ENCODE measurements around the gene CPT1C. TPM values are rescaled to one million over a fixed set of nuclear protein-coding genes. Genes with fewer than 3 reads are reported as not detected.
A peak's percentile ranks its signal among the peaks of the same experiment; 100 is the strongest.

Gene CPT1C
- total RNA-seq, 2 experiments from 2014 or later, result 0.86 to 0.95 TPM

DNA sequence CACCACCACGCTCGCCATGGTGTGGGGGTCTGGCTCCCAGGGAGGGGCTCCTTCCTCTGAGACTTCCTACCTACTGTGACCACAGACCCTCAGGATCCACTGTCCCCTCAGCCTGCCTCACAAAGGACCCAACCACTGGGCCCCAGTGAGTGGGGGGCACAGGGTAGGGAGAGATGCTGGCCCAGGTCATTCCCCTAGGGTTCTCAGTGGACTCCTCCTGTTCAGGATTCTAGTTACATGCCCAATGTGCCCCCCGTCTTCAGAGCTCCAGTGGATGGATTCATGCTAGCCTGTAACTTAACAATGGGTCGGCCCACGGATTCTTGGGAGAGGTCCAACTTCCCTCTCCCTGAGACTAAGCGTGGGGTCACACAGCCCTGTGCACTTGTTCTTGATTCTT is 72.3 kb downstream of the CPT1C start, which contains the start of gene TSKS:
TSKS (minus strand) TSS at position 77 of the 400 bp plus-strand sequence; CDS start at position 18, 59 bp downstream.
- CTCF ChIA-PET (ENCODE audit: unreplicated experiment), result no interaction called here
- Histone ChIP-seq H3K4me3 (ENCODE audit: low read depth, low read length, poor library complexity, severe bottlenecking) (no peak within 1 kb of the TSS), H3K4me2 (ENCODE audit: low read length) (no peak within 1 kb of the TSS), H2AFZ (ENCODE audit: low read length) (0 out of 2 replicates have a peak within 1 kb of the TSS, but pooled peaks have one; percentile 39), H3K9me2 (ENCODE audit: insufficient read depth, low read length) (no peaks in the 10 kb centered on the region), H3K4me1 (ENCODE audit: insufficient read depth, low read length, poor library complexity, severe bottlenecking) (peaks cover 15% of the 10 kb centered on the region), H4K20me1 (ENCODE audit: insufficient read depth, low read length) (0 out of 2 replicates have a peak, but pooled peaks cover 3% of the 10 kb centered on the region), H3K27ac (ENCODE audit: low read depth, low read length, poor library complexity, severe bottlenecking) (no peak within 1 kb of the TSS), H3K79me2 (ENCODE audit: insufficient read depth, low read depth, low read length) (peaks cover 11% of the 10 kb centered on the region; the same call in 1 of the 2 replicates), H3K9me3 (ENCODE audit: low read length) (no peaks in the 10 kb centered on the region), H3K36me3 (ENCODE audit: insufficient read depth, low read length) (no peaks in the 10 kb centered on the region)
- no TSS peak for BruUV-seq (replicated peaks)
- POLR2A ChIA-PET, result interaction anchor here (0.5 kb wide), 1 partner anchor 56 kb away, joined by 6 read pairs; no protein-coding TSS in a partner anchor
- TF ChIP-seq CTCF (conservative IDR thresholded peaks at IDR 0.05; ENCODE audit: low read length) (no peak), EZH2phosphoT487 (IDR thresholded peaks at IDR 0.05; ENCODE audit: borderline replicate concordance, low read depth, low read length) (no peak)
- no peak for DNase-seq (ENCODE audit: low spot score)
- intact Hi-C loops (cut with micrococcal nuclease; ENCODE audit: unreplicated experiment), result loop anchor here (10.0 kb wide), 1 partner anchor 268 kb away; the partner anchor contains the start of gene RPS11

Small RNA genes lying within 50 kb of the gene (microRNA-seq; reads per million reads assigned to microRNA genes)
- gene MIR5088 (ENCODE audit: borderline replicate concordance), result not detected

Small RNA genes lying within 50 kb of the gene (small RNA-seq; reads per million reads assigned to genes)
- 0.42 reads per million for gene MIR5088

Other genes starting within 250 kb of the CPT1C start
- gene SLC17A7, start 249.6 kb upstream of the CPT1C start, total RNA-seq (2014; rRNA removed; shearing (Covaris generic)), result 0.13 and 1.3 TPM in 2 replicates
- gene SLC17A7, start 249.6 kb upstream of the CPT1C start, total RNA-seq (2022), result 1.3 and 1.5 TPM in 2 replicates
- 114 and 117 TPM in 2 replicates for gene PIH1D1, start 239.3 kb upstream of the CPT1C start, total RNA-seq (2014; rRNA removed; shearing (Covaris generic))
- gene PIH1D1, start 239.3 kb upstream of the CPT1C start, total RNA-seq (2022), result 93.2 and 95.5 TPM in 2 replicates
- gene ALDH16A1, start 237.9 kb upstream of the CPT1C start, total RNA-seq (2014; rRNA removed; shearing (Covaris generic)), result 39.5 and 55.4 TPM in 2 replicates
- 26.0 and 30.6 TPM in 2 replicates for gene ALDH16A1, start 237.9 kb upstream of the CPT1C start, total RNA-seq (2022)
- gene FLT3LG, start 216.9 kb upstream of the CPT1C start, total RNA-seq (2014; rRNA removed; shearing (Covaris generic)), result 8.2 and 10.1 TPM in 2 replicates
- 8.4 and 11.7 TPM in 2 replicates for gene FLT3LG, start 216.9 kb upstream of the CPT1C start, total RNA-seq (2022)
- 6,720 and 8,461 TPM in 2 replicates for gene RPL13A, start 203.5 kb upstream of the CPT1C start, total RNA-seq (2014; rRNA removed; shearing (Covaris generic))
- 2,999 and 3,606 TPM in 2 replicates for gene RPL13A, start 203.5 kb upstream of the CPT1C start, total RNA-seq (2022)
- gene RPS11, start 194.7 kb upstream of the CPT1C start, total RNA-seq (2014; rRNA removed; shearing (Covaris generic)), result 6,180 and 6,539 TPM in 2 replicates
- gene RPS11, start 194.7 kb upstream of the CPT1C start, total RNA-seq (2022), result 2,366 and 2,673 TPM in 2 replicates
- 19.4 and 20.9 TPM in 2 replicates for gene FCGRT, start 178.5 kb upstream of the CPT1C start, total RNA-seq (2014; rRNA removed; shearing (Covaris generic))
- 10.7 and 11.6 TPM in 2 replicates for gene FCGRT, start 178.5 kb upstream of the CPT1C start, total RNA-seq (2022)
- 0.77 and 1.4 TPM in 2 replicates for gene RCN3, start 163.1 kb upstream of the CPT1C start, total RNA-seq (2014; rRNA removed; shearing (Covaris generic))
- gene RCN3, start 163.1 kb upstream of the CPT1C start, total RNA-seq (2022), result 1.3 and 2.1 TPM in 2 replicates
- gene NOSIP, start 110.6 kb upstream of the CPT1C start, total RNA-seq (2014; rRNA removed; shearing (Covaris generic)), result 74.7 and 84.0 TPM in 2 replicates
- gene NOSIP, start 110.6 kb upstream of the CPT1C start, total RNA-seq (2022), result 35.1 and 42.7 TPM in 2 replicates
- 2.7 and 4.7 TPM in 2 replicates for gene PRRG2, start 109.8 kb upstream of the CPT1C start, total RNA-seq (2014; rRNA removed; shearing (Covaris generic))
- gene PRRG2, start 109.8 kb upstream of the CPT1C start, total RNA-seq (2022), result 2.4 TPM in 2 replicates
- gene PRR12, start 99.9 kb upstream of the CPT1C start, total RNA-seq (2014; rRNA removed; shearing (Covaris generic)), result 5.1 and 6.5 TPM in 2 replicates
- gene PRR12, start 99.9 kb upstream of the CPT1C start, total RNA-seq (2022), result 32.8 and 40.0 TPM in 2 replicates
- 3.4 and 4.7 TPM in 2 replicates for gene RRAS, start 51.0 kb upstream of the CPT1C start, total RNA-seq (2014; rRNA removed; shearing (Covaris generic))
- gene RRAS, start 51.0 kb upstream of the CPT1C start, total RNA-seq (2022), result 5.4 and 5.5 TPM in 2 replicates
- 12.4 and 15.0 TPM in 2 replicates for gene SCAF1, start 48.9 kb upstream of the CPT1C start, total RNA-seq (2014; rRNA removed; shearing (Covaris generic))
- 43.4 and 44.0 TPM in 2 replicates for gene SCAF1, start 48.9 kb upstream of the CPT1C start, total RNA-seq (2022)
- 116 and 117 TPM in 2 replicates for gene IRF3, start 25.3 kb upstream of the CPT1C start, total RNA-seq (2014; rRNA removed; shearing (Covaris generic))
- gene IRF3, start 25.3 kb upstream of the CPT1C start, total RNA-seq (2022), result 96.6 and 98.5 TPM in 2 replicates
- 38.9 and 41.3 TPM in 2 replicates for gene BCL2L12, start 25.2 kb upstream of the CPT1C start, total RNA-seq (2014; rRNA removed; shearing (Covaris generic))
- 65.4 and 75.5 TPM in 2 replicates for gene BCL2L12, start 25.2 kb upstream of the CPT1C start, total RNA-seq (2022)
- gene PRMT1, start 13.8 kb upstream of the CPT1C start, total RNA-seq (2014; rRNA removed; shearing (Covaris generic)), result 403 and 412 TPM in 2 replicates
- 266 and 285 TPM in 2 replicates for gene PRMT1, start 13.8 kb upstream of the CPT1C start, total RNA-seq (2022)
- 11.8 and 16.5 TPM in 2 replicates for gene ADM5, start 1.5 kb upstream of the CPT1C start, total RNA-seq (2014; rRNA removed; shearing (Covaris generic))
- gene ADM5, start 1.5 kb upstream of the CPT1C start, total RNA-seq (2022), result 15.3 and 17.9 TPM in 2 replicates
- not detected in 2 replicates for gene TSKS, start 72.2 kb downstream of the CPT1C start, total RNA-seq (2014; rRNA removed; shearing (Covaris generic))
- not detected in 2 replicates for gene TSKS, start 72.2 kb downstream of the CPT1C start, total RNA-seq (2022)
- 29.7 and 47.4 TPM in 2 replicates for gene AP2A1, start 75.9 kb downstream of the CPT1C start, total RNA-seq (2014; rRNA removed; shearing (Covaris generic))
- gene AP2A1, start 75.9 kb downstream of the CPT1C start, total RNA-seq (2022), result 46.9 and 50.4 TPM in 2 replicates
- 33.6 and 35.1 TPM in 2 replicates for gene FUZ, start 122.2 kb downstream of the CPT1C start, total RNA-seq (2014; rRNA removed; shearing (Covaris generic))
- gene FUZ, start 122.2 kb downstream of the CPT1C start, total RNA-seq (2022), result 28.1 and 34.6 TPM in 2 replicates
- 73.5 and 85.1 TPM in 2 replicates for gene MED25, start 127.2 kb downstream of the CPT1C start, total RNA-seq (2014; rRNA removed; shearing (Covaris generic))
- 111 and 146 TPM in 2 replicates for gene MED25, start 127.2 kb downstream of the CPT1C start, total RNA-seq (2022)
- gene PTOV1, start 160.0 kb downstream of the CPT1C start, total RNA-seq (2014; rRNA removed; shearing (Covaris generic)), result 101 and 124 TPM in 2 replicates
- 105 and 114 TPM in 2 replicates for gene PTOV1, start 160.0 kb downstream of the CPT1C start, total RNA-seq (2022)
- gene PNKP, start 176.5 kb downstream of the CPT1C start, total RNA-seq (2014; rRNA removed; shearing (Covaris generic)), result 65.4 and 90.9 TPM in 2 replicates
- 118 and 140 TPM in 2 replicates for gene PNKP, start 176.5 kb downstream of the CPT1C start, total RNA-seq (2022)
- gene AKT1S1, start 186.2 kb downstream of the CPT1C start, total RNA-seq (2014; rRNA removed; shearing (Covaris generic)), result 7.3 TPM in 2 replicates
- gene AKT1S1, start 186.2 kb downstream of the CPT1C start, total RNA-seq (2022), result 19.8 and 21.2 TPM in 2 replicates
- gene TBC1D17, start 186.6 kb downstream of the CPT1C start, total RNA-seq (2014; rRNA removed; shearing (Covaris generic)), result 7.9 and 8.0 TPM in 2 replicates
- gene TBC1D17, start 186.6 kb downstream of the CPT1C start, total RNA-seq (2022), result 24.0 and 31.1 TPM in 2 replicates
- gene IL4I1, start 205.8 kb downstream of the CPT1C start, total RNA-seq (2014; rRNA removed; shearing (Covaris generic)), result 0.25 and 0.39 TPM in 2 replicates
- gene IL4I1, start 205.8 kb downstream of the CPT1C start, total RNA-seq (2022), result 1.7 and 1.8 TPM in 2 replicates
- 265 and 268 TPM in 2 replicates for gene ATF5, start 238.1 kb downstream of the CPT1C start, total RNA-seq (2014; rRNA removed; shearing (Covaris generic))
- gene ATF5, start 238.1 kb downstream of the CPT1C start, total RNA-seq (2022), result 527 and 597 TPM in 2 replicates
- 56.3 and 75.6 TPM in 2 replicates for gene NUP62, start 238.4 kb downstream of the CPT1C start, total RNA-seq (2014; rRNA removed; shearing (Covaris generic))
- gene NUP62, start 238.4 kb downstream of the CPT1C start, total RNA-seq (2022), result 70.1 and 76.3 TPM in 2 replicates

All from OCI-LY7 (cell line).